ACHN (cell line): ENCODE results near the gene MS4A8.

Source experiments
- DNase-seq: peaks from one replicate; pipeline ENCODE4 v3.0.0-alpha.2; 2015
- in situ Hi-C: cut with HindIII; loops from 2 replicates; pipeline ENCODE4 v1.10.0; 2017; ENCODE audit warnings: low sequenced_read_pairs, low pct_ligation_motif_present, low pct_unique_long_range_greater_than_20kb

The MS4A8 gene

DNA sequence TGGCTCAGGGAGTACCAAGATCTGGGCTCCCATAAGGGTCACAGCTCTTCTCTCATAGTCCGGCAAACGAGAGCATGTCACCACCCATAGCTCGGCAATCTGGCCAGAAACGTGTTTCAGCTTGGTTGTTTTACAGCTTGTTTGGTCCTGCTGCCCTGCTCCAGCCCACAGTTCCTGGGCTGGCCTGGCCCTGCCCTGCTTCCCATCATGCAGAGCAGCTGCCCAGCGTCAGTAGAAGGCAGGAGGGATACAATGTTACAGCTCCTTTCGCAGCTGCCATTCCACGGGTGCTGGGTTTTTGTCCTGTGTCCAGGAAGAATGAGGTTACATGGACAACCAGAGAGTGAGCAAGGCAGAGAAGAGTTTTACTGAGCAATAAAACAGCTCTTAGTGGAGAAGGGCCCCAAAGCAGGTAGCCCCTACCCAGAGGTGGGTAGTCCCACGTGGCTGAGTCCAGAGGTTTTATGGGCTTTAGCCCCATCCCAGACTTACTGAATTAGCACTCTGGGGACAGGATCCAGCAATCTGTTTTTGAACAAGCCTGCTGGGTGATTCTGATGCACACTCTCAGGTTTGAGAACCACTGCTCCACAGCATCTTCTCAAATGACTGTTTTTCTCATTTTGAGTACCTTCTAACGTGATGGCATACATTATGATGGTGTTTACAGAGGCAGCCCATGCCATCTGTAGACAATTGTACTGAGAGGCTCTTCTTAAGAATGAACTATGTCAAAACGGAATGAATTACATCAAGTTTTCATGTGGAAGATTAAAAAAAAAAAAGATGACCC lies 19.3 kb downstream of the MS4A8 start:
- DNase-seq = no peak
- in situ Hi-C loops = no loop called here

DNA sequence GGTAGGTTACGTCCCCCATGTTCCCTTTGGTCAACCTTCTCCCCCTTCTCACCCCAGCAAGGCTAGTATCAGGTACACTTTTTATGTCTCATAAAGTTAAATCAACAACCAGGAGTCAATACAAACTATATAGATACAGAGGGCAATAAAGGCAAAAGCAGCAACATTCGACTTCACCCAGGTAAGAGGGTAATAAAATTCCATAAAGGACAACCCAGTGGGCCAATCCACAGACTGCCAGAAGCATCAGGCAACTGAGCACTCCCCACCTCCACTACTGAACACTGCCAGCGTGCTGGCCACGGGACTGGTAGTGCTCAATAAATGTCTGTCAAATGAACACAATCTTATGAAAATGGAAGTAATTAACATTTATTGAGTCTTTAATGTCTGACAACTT lies 20.0 kb downstream of the MS4A8 start:
- in situ Hi-C loops = no loop called here
- no peak for DNase-seq

DNA sequence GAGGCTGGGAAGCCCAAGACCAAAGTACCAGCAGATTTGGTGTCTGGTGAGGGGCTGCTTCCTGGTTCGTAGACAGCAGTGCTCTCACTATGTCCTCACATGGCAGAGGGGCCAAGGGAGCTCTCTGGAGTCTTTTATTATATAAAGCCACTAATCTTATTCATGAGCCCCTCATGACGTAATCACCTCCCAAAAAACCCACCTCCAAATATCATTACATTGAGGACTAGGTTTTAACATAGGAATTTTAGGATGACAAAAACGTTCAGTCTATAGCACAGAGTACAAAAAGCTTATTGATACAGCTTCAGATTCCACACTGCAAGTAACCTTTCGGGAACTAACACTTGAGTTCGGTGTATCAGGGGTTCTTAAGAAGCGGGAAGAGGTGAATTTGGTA lies 21.0 kb downstream of the MS4A8 start:
- in situ Hi-C loops = no loop called here
- no peak for DNase-seq

DNA sequence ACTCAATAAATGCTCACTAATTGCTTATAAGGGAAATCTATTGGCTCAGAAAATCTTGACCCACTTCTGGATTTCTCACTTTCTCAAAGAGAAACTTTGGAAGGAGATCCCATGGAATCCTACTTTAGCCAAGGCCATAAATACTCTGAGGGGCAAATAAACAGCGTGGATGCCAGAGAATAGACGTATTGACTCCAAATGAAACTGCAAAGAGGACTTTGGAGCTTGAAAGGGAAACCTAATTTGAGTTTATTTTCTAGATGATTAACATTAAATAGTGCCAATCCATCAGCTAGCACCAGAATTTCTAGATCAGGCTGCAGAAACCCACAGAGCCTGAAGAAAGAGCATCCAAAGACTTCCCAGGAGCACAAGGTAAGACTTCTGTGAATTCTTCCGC lies 25.0 kb downstream of the MS4A8 start, which contains the start of gene MS4A18:
MS4A18 (plus strand) TSS at position 301 of the 400 bp plus-strand sequence.
- in situ Hi-C loops = no loop called here
- no peak for DNase-seq

DNA sequence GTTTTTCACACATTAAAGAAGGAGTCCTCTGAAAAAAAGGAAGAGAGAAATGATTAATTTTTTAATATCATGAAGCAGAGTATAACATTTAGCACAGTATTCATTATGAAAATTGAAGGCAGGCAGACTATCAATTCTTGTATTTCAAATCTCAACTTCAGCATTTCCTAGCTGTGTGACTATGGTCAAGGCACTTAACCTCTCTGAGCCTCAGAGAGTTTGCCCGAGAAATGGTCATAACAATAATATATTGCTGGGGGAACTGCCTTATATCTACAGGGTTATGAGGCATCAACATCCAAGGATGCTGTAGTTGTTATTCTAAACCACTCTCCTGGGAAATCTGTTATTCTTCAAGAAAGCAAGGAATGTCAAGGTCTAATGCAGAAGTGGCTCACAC lies 26.2 kb downstream of the MS4A8 start:
- in situ Hi-C loops = no loop called here
- DNase-seq = no peak

DNA sequence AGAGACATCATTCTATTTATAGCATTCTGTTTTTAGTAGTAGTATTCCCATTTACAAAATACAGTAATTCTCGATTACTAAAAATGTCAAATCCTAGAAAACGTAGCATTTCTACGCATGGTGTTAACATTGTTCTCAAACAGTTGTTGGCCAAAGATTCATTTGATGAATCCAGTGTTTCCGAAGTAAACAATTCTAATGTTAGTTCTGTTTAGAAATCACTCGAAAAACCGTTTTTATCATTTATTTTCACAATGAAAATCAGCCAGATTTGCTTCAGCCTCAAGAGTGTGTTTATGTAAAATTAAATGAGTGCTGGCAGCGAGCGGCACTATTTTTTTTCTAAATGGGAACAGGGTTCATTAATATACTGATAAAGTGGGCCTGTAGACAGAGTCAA lies 32.2 kb downstream of the MS4A8 start:
- no peak for DNase-seq
- in situ Hi-C loops = no loop called here

DNA sequence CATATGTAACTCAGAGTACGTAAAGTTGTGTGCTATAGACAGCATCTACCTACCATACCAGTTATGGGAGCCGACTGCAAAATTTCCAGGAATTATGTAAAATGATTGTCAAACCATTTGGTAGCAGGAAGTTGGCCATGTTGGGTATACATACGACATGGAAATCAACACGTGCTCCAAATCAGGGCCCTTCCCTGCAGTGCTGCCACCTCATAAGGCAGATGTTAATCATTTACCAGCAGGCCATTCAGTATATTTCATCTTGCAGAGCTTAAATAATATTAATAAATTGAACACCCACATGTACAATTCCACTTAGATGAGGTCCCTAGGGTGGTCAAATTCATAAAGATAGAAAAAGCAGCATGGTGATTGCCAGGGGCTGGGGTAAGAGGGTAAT lies 34.9 kb downstream of the MS4A8 start:
- in situ Hi-C loops = no loop called here
- no peak for DNase-seq

DNA sequence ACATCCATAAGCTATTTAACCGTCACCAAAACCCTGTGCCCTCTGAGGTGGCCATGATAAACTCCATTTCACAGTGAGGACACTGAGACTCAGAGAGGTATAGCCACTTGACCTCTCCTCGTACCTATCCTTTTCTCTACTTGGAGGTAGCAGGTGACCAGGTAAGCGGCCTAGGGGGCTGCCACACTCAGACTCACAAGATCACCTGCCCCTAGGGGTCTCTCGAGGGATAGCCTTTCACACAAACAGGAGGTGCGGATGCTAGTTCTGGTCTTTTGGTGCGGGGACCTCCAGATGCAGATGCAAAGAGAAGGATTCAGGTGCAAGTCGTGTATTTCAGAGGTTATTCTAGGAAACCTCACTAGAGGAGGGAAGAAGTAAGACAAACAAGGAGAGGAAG lies 39.7 kb downstream of the MS4A8 start:
- no peak for DNase-seq
- in situ Hi-C loops = no loop called here

DNA sequence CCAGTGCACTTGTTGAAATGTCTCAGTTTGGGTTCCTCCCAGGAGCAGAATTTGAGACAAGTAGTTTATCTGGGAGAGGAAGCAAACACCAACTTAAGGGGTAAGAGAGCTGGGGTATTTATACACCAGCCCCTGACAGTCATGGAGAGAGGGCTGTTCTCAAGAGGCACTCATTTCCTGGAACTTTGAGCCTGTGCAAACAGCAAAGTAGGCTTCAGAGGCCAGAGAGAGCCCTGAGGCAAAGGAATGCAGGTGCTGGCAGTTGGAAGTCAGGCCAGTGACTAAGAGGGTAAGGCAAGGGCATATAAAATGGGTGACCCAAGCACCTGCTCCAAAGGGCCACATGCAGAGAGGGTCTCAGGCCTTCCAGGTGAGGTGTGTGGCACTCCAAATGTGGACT lies 41.2 kb downstream of the MS4A8 start:
- DNase-seq = no peak
- in situ Hi-C loops = no loop called here

DNA sequence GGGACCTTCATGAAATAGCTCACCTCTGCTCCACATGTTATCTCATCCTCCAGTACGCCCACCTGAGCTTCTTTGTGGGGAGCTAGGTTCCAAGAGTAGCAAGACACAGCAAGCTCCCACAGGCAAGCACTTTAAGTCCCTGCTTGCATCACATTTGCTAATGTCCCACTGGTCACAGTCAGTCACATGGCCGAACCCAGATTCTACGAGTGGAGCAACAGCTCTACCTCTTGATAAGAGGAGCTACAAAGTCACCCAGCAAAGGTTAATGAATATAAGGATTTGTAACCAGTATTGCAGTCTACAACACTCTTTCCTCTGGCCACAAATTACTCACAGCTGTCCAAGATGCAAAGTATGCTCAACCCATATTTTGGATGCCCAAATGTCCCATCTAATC lies 42.0 kb downstream of the MS4A8 start:
- in situ Hi-C loops = no loop called here

DNA sequence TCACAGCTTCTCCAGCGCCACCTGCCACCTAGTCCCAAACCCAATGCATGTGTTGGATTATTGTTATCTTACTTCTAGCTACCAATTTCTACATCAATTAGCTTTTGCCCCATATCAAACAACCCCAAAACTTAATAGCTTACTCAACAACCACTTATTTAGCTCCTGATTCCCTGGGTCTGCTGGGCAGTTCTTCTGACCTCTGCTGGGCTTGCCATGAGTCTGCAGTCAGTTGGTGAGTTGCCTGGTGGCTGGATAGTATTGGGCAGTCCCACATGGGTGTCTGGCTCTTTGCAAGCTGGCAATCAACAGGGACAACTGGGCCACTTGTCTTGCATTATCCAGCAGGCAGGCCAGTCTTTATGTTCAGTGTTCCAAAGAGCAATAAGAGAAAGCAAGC lies 43.6 kb downstream of the MS4A8 start:
- DNase-seq = no peak
- in situ Hi-C loops = no loop called here

More for the DNA sequence above, 42.0 kb downstream of the MS4A8 start:
- no peak for DNase-seq

DNA sequence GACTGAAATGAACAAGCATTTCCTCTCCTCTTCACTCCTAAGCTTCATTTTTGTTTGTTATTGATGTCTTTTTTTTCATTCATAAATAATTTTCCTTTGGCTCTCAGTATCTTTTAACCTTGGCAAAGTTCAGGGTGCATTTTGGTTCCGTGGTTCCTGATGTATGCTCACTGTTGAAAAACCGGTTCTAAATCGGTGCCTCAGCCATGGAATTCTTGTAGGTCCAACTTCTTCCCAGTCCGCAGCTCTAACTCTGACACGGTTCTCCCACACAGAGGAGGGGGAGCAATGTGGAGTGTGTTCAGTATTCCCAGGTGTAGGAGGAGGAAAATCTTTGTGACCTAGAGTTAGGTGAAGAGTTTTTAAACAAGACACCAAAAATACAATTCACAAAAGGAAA lies 44.7 kb downstream of the MS4A8 start:
- in situ Hi-C loops = no loop called here
- no peak for DNase-seq

DNA sequence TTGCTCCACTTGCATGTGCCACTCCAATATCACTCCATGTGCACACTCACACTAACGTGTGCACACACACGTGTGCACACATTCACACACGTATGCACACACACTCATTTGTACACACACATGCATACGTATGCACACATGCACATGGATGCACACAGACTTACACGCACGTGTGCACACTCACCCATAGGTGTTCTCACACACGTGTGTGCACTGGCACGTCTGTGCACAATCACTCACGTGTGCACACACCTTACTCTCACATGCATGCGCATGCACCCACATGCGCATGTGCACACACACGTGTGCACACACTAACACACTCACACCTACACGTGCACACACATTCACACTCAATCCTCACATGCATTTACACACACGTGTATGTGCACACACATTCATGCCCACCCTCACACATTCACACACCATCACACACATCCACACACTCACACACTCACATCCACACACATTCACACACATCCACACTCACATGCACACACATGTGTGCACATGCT lies 48.0 kb downstream of the MS4A8 start:
- no peak for DNase-seq
- in situ Hi-C loops = no loop called here

DNA sequence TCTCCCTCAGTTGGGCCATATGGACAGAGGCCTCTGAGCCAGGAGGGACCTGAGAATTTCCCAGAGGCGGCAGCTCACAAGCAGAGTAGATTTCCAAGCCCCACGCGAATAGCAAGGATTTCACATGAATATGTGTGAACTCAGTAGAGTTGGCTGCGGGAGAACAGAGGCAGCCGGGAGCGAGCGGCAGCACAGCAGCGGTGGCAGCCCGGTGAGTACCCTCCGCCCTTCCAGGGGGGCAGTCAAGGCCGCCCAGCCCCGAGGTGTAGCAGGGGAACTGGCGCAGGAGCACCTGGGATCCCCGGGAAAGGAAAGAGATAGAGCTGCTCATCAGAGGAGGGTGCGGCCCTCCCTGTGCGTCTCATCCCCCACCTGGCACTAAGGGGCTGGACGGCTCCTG lies 48.8 kb downstream of the MS4A8 start:
- DNase-seq = no peak
- in situ Hi-C loops = no loop called here

DNA sequence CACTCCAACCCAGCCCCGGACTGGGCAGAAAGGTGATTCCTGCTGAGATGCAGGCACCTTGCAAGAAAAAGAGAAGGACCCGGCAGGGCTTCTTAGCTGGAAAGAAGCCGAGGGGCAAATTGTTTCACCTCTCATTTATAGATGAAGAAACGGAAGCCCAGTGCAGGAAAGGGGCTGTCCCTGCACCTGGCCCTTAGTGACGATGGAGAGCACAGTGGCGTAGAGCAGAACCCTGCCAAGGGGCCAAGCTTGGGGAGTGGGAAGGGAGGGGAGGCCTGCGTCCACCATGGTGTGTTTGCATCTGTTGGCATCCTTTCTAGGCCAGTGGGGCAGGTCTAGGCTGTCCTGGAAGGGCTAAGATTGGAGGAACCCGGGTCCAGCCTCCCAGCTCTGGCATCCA lies 49.4 kb downstream of the MS4A8 start:
- no peak for DNase-seq
- in situ Hi-C loops = no loop called here

DNA sequence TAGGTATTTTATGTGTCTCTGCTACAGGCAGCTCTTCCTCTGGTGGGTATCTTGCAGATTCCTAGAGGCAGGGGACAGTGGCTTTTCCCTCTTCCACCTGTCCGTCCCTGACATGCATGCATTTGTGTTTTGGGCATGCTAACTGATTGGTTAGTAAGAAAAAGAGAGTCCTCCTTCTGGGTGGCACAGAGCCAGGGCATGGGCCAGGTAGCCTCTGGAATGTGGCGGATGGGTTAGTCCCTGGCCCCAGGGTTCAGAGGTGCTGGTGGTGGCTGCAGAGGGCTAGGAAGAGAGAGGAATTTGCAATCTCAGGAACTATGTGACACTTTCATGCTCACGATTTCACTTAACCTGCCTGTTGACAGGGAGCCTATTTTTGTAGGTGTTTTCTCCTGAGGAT lies 51.5 kb downstream of the MS4A8 start:
- DNase-seq = no peak
- in situ Hi-C loops = no loop called here

DNA sequence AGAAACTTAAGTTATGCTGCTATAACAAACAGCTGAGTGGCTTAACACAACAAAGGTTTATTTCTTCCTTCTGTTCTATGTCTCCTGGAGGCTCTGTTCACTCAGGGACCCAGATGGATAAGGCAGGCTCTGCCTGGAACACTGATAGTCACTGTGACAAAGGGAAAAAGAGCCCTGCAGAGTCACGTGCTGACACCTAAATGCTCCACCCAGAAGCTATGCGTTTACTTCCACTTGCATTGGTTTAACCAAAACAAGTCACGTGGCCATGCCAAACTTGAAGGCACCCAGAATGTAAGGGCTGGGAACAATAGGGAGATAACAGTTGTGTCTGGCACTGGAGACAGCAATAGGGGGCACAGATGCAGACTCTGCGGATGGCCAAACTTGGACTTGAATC lies 53.9 kb downstream of the MS4A8 start:
- in situ Hi-C loops = no loop called here
- no peak for DNase-seq

DNA sequence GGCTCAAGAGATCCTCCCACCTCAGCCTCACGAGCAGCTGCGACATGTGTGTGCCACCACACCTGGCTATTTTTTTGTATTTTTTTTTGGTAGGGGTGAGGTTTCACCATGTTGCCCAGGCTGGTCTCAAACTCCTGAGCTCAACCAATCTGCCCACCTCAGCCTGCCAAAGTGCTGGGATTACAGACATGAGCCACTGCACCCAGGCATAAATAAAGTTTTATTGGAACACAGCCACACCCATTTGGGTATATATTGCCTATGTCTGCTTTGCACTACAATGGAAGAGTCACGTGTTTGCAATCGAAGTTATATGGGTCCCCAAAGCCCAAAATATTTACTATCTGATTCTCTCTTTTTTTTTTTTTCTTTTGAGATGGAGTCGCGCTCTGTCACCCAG lies 55.5 kb downstream of the MS4A8 start:
- in situ Hi-C loops = no loop called here
- DNase-seq = no peak

DNA sequence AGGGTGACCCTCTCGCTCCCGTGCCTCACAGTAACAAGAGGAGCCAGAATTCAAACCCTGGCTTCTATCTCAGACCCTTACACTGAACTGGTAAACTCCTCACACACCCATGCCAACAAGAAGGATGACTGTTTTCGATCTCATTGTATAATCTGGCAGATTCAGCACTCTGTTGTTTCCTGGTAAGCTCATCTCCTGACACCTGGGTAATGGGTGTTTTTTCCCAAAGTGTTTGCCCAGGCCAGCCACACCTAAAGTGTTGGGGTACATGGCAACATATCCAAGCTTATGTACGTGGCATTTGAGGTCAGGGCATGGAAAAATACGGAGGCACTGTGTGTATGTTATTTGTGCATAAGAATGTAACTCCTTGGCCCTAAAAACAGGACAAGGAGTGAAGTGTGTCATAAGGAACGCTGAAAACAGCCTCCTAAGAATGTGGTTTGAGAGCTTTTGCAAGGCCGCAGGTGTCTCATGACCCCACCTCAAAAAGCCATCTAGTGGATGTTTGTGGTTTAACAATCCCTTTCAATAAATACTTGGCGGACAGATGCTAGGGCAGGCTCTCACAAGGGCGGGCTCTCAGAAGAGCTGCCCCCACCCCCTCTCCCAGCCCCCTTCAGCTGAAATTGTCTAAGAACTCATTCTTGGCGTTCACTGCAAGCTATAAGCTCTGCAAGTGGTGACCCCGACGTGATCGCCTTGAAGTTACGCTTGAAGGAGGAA lies 57.1 kb downstream of the MS4A8 start, which contains the start of gene MS4A15:
MS4A15 (plus strand) TSS at position 561 of the 726 bp plus-strand sequence. CDS start 6,867 bp downstream, outside the sequence.
- in situ Hi-C loops = no loop called here
- no peak for DNase-seq
